Smooth muscle cell of the brain vasculature (primary cell): ENCODE data around the gene RASSF5.
"Not testable (repeated sequence)": the region's sequence is repeated elsewhere in the genome, so short reads cannot be mapped to it uniquely, and the experiment has no call there.

Source experiments
- DNase-seq: peaks from one replicate; pipeline ENCODE4 v3.0.0-alpha.2; 2012; ENCODE audit warnings: low read depth, low spot score

Gene RASSF5

GRCh38 chr1:206569556-206569955, 62.2 kb downstream of the RASSF5 start:
- no peak for DNase-seq

GRCh38 chr1:206570529-206570928, 63.2 kb downstream of the RASSF5 start:
- no peak for DNase-seq

DNA sequence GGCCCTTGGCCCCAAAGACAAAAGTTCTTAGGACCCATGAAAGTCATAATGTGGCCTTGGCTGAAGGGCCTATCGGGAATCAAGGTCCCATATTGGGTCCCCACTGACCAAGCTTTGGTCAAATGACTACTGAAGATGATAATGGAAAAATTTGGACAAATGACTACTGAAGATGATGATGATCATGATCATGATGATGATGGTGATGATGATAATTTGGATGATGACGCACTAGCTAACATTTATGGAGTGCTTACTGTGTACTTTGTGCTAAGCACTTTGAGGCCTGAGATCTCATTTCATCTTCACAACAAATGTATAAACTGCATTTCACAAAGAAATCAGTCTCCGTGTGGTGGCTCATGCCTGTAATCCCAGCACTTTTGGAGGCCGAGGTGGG, 65.5 kb downstream of the RASSF5 start:
- no peak for DNase-seq

GRCh38 chr1:206573319-206573718, 66.0 kb downstream of the RASSF5 start:
- no peak for DNase-seq

DNA sequence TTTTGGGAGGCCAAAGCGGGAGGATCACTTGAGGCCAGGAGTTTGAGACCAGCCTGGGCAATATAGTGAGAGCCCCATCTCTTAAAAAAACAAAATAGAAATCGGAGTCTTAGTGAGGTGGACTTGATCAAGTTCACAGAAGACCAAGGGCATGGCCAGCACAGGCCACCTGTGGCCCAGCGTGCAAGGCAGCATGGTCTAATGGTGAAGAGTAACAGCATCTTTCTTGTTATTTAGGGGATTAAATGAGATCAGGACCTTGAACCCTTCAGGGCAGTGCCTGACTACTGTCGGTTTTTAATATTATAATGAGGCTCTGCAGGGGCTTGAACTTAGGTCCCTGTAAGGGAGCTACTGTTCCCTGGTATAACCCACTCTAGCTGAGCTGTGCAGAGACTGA, 66.4 kb downstream of the RASSF5 start:
- no peak for DNase-seq

- DNase-seq: no peak
These were observed 68.0 kb downstream of the RASSF5 start for GRCh38 chr1:206575165-206575893.

- no peak for DNase-seq
These were observed 68.8 kb downstream of the RASSF5 start for GRCh38 chr1:206575894-206576737.

- no peak for DNase-seq
These were observed 70.3 kb downstream of the RASSF5 start for GRCh38 chr1:206577626-206578025.

DNA sequence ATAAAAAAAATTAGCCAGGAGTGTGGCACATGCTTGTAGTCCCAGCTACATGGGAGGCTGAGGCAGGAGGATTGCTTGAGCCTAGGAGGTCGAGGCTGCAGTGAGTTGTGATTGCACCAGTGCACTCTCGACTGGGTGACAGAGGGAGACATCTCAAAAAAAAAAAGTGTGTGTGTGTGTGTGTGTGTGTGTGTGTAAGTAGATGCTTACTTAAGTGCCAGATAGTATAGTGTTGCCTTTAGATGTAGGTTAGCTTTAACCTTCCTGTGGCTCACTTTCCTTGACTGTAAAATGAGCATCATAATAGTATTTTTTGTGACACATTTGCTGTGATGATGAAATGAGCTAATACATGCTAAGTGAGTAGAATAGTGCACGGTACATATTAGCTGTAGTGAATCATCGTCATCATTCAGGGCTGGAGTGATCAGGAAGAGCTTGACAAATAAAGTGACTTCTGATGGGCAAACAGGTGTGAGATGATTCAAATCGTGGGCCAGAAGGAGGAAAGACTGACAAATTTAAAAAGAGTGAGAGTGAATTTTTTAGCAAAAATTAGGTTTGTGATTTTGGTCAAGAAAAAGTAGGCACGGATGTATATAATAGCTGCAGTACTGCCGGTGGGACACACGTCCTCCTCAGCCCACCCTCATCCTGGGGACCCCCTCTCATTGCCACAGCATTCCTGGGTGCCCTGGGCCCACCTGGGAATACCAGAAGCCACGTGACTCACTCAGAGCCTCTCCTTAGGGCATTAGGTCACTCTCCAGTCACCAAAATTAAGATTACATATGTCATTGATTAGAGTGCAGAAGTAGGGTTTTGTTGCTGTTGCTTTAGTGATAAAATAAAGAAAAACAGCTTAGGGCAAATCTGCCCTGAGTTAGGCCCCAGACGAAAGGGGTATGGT, 71.0 kb downstream of the RASSF5 start:
- DNase-seq: no peak

DNA sequence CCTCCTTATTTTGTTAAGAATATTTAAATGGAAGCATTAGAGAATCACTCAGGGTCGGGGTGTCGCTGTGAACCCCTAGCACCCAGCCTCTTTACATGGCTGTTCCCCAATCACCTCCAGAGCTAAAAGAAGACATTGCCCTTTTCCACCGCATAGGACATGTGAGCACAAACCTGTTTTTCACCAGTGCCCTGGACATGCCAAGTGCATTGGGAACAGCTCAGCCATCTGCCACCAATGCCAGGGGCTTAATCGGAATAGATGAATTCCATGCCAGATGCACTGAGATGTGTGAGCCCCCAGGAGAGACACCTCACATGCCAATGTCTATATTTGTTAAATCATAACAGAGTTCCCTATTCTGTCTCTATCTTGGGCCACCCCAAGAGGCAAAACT, 71.6 kb downstream of the RASSF5 start:
- DNase-seq: no peak

DNA sequence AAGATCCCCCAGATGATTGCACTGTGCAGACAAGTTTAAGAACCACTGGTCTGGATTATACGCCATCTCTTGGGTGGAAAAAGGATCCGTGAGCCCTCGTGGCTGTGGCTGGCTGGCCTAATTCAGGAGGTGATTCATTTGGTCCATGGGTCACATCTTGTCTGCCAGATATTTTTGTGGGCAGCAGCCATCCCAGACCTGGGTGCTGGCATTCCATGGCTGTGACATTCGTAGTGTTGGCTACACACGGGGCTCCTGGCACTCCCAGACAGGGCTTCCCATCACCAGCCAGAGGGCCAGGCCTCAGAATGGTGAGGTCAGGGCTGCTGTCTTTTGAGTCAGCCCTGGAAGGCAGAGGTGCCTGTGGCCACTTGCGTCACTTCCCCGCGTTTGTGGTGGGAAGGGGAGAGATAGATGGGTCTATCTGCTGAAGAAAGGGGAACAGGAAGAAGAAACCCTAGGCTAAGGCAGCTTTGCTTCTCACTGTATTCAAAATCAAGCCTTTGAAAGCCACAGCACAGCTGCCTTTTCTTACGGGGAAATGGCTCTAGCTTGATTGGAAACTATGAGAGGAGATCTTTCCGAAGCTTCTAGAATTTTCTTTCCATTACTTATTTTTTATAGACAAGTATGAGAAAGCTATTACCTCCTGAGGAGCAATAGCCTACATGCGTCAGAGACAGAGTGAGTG, 72.6 kb downstream of the RASSF5 start:
- no peak for DNase-seq

GRCh38 chr1:206580438-206581113, 73.2 kb downstream of the RASSF5 start:
- no peak for DNase-seq

- not testable (repeated sequence) for DNase-seq
These were observed 73.8 kb downstream of the RASSF5 start for GRCh38 chr1:206581114-206581497.

DNA sequence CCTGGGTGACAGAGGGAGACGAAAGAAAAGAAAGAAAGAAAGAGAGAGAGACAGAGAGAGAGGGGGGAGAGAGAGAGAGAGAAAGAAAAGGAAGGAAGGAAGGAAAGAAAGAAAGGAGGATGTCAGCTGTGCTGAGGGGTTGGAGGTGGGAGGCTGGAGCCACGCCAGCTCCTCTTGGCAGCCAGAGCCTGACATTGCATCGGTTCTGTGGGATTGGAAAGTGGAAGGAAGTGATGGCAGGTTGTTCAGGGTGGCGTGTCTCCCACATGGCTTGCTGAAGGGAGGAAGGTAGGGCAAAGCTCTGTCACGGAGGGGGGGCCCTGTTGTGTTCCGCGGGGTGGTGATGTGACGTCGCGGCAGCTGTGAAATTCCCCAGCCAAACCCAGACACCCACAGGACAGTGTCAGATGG, 74.2 kb downstream of the RASSF5 start:
- no peak for DNase-seq

DNA sequence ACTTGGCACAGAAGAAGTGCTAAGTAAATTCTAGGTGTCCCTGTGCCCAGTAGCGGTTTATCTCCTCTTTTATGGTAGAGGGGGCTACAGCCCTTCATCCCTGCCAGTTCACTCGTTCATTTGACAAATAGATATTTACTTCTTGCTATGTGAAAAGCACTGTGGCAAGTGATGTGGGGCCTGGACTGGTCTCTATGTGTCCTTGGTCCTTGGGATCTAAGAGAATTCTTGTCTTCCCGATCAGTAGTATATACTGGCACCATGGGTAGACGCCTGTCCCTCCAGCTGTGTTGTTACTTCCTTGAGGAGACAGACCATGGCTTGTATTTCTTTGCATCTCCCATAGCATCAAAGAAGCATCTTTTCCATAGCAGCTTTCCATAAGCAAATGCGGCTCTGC, 75.2 kb downstream of the RASSF5 start:
- DNase-seq: no peak

DNA sequence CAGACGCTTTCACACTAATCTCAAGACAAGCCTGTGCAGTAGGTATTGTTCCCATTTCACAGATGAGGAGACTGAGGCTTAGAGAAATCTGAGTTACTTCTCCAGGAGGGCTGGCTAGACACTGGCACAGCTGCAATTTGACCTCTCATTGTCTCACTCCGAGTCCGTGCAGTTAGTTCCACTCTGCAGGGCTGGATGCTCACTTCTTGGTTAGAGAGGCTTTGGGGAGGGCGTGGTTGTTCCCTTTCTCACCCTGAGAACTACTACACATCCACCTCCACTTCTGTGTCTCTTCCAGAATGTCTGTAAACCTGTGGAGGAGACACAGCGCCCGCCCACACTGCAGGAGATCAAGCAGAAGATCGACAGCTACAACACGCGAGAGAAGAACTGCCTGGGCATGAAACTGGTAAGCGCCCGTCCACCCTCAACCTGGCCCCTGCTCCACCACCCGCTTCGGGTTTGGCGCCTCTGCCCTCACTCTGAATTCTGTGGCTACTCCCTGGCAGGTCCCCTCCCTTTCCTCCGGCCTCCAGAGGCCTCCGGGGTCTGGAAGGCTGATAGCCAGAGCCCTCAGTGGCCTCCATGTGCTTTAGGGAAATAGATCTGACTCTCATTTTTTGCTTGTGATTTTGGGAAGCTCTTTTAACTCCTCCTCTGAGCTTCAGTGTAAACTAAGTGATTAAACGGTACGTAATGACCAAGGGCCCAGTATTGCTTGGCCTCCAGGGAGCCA, 75.8 kb downstream of the RASSF5 start:
- DNase-seq: no peak

DNA sequence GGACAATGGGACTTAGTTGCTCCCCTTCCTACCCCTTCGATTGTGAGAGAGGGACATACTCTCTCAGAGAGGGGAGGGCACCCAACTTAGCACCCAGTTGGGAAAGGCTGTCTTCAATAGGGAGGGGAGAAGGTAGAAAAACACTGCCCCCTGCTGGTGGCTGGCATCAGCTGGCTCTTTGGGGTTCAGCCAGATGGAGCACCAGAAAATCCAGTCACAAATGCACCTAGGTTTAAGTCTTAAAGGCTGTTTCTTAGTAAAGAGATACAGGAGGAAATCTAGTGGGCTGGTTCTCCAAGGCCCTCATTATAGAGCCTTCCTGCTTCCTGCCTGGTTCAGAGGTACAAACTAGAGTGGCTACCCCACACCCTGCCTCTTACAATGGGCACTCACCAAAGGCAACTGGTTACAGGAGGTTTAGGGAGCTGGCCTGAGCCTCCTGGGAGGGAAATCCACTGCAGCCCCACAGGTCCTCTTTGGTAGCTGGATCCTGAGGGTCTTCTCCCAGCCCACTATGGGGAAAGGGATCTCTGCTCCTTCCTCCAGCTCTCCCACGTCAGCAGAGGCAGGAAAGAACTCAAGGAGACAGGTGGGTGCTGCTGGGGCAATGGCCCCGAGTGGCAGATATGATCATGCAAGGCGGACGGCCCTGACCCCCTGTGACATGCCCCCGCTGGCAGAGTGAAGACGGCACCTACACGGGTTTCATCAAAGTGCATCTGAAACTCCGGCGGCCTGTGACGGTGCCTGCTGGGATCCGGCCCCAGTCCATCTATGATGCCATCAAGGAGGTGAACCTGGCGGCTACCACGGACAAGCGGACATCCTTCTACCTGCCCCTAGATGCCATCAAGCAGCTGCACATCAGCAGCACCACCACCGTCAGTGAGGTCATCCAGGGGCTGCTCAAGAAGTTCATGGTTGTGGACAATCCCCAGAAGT, 76.6 kb downstream of the RASSF5 start:
- DNase-seq: peak; percentile 28

DNA sequence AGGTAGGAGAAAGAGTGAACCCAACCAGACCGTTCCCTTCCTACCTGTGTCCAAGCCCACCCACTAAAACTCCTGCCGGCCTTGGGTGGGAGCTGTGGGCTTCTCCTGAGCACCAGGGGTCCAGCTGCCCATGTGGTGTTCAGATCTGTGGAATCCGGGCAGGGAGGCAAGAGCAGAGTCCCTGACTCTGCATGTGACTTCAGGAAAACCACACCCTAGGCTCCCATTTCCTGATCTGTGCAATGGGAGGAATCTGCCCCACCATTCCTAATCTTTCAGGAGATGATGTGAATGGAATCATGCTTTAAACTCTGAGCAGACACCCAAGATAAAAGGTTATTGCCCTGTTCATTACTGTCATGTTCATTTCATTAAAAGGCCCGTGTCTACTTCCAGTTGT, 77.4 kb downstream of the RASSF5 start:
- no peak for DNase-seq
